Memory B cell (primary cell): ENCODE measurements around the gene DPP10.

Source experiments
- ATAC-seq: fragments of 150-1000 bp; cut with Tn5 transposase; 2 replicates; pipeline ENCODE4 v1.10.0; 2021; ENCODE audit warnings: low read depth, mild to moderate bottlenecking, moderate library complexity
- DNase-seq, 2 donors: peaks; one replicate each; pipeline ENCODE4 v3.0.0; 2022; ENCODE audit warnings: low spot score in 2 of 2
- H3K27ac Mint-ChIP-seq: one replicate; pipeline ENCODE4 v1.8.0; 2022; ENCODE audit warnings: mild to moderate bottlenecking, moderate library complexity, mixed read lengths
- H3K27me3 Mint-ChIP-seq: one replicate; pipeline ENCODE4 v1.8.0; 2022; ENCODE audit warnings: mixed read lengths
- H3K36me3 Mint-ChIP-seq: one replicate; pipeline ENCODE4 v1.8.0; 2022; ENCODE audit warnings: mild to moderate bottlenecking, mixed read lengths
- H3K4me1 Mint-ChIP-seq: one replicate; pipeline ENCODE4 v1.8.0; 2022; ENCODE audit warnings: mixed read lengths
- H3K4me3 Mint-ChIP-seq: one replicate; pipeline ENCODE4 v1.8.0; 2022; ENCODE audit warnings: mild to moderate bottlenecking, moderate library complexity, mixed read lengths
- H3K9me3 Mint-ChIP-seq: one replicate; pipeline ENCODE4 v1.8.0; 2022; ENCODE audit warnings: mixed read lengths

The DPP10 gene

GRCh38 chr2:115285416-115285815, 843.0 kb downstream of the DPP10 start:
- no peaks in the 10 kb centered on the region for H3K4me1 Mint-ChIP-seq
- no peak overlapping the region for H3K4me3 Mint-ChIP-seq
- H3K27me3 Mint-ChIP-seq: no peaks in the 10 kb centered on the region
- H3K27ac Mint-ChIP-seq: no peak overlapping the region
- H3K9me3 Mint-ChIP-seq: peaks cover 1% of the 10 kb centered on the region
- DNase-seq (no peak), ATAC-seq (no peak)
- H3K36me3 Mint-ChIP-seq: no peaks in the 10 kb centered on the region

DNA sequence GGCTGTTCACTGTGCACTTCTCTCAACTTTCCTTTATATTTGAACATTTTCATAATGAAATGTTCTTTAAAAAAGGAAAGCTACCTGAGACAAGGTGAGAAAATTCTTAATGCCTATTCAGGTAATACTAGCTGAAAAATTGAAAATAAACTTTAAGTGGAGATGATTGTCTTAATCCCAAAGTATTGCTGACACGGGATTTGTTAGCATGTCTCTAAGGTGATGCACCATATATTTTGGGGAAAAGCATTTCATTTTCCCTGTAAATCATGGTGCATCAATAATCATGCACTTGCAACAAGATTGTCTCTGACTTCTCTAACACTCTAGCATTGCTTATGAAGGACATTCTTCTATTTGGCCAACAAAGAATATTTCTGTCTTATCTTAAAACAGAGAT, 848.0 kb downstream of the DPP10 start:
- H3K4me3 Mint-ChIP-seq: no peak overlapping the region
- H3K36me3 Mint-ChIP-seq: no peaks in the 10 kb centered on the region
- H3K27me3 Mint-ChIP-seq: no peaks in the 10 kb centered on the region
- H3K4me1 Mint-ChIP-seq: no peaks in the 10 kb centered on the region
- ATAC-seq (no peak), DNase-seq (no peak)
- H3K9me3 Mint-ChIP-seq: peaks cover 2% of the 10 kb centered on the region
- no peak overlapping the region for H3K27ac Mint-ChIP-seq

DNA sequence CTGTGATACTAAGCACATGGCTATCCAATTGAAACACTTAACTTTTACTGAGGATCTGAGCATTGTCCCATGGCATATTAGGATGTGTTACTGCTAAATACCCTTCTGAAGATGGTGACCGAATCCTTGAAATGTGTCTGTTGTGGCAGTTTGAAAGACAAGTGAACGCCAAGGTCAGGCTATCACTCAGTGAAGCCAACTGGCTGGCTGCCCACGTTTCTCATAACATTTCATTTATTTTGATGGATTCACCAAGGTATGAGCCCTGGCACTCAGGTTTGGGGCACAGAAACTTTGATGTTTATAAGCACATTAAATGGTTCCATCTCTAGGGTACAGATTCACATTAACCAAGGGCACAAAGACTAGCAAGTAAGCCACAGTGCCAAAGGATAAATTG, 850.3 kb downstream of the DPP10 start:
- ATAC-seq (no peak), DNase-seq (no peak)
- Mint-ChIP-seq H3K27me3 (no peaks in the 10 kb centered on the region), H3K27ac (no peak overlapping the region), H3K36me3 (no peaks in the 10 kb centered on the region), H3K9me3 (peaks cover 4% of the 10 kb centered on the region), H3K4me1 (no peaks in the 10 kb centered on the region), H3K4me3 (no peak overlapping the region)

- Mint-ChIP-seq H3K4me1 (no peaks in the 10 kb centered on the region), H3K36me3 (no peaks in the 10 kb centered on the region), H3K27me3 (no peaks in the 10 kb centered on the region)
Measured at GRCh38 chr2:115294999-115295398, 852.6 kb downstream of the DPP10 start.

DNA sequence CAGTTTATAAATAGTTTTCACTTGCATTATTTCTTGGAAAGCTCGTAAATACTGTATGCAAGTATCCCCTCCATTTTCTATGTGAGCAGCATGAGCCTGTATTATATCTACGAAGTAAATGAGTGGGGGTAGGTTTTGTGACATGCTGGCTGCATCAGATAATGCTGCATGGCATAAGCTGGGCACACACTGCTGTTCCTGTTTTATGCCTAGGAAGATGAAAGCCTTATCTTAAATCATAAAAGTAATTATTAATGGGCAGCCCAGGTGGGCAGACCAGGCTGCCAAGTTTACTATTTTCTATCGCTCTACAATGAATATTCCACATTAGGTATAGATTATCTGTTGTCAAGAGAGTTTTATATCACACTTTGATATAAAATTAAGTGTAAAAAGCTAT, 854.6 kb downstream of the DPP10 start:
- ATAC-seq (no peak), DNase-seq (no peak)
- no peak overlapping the region for H3K4me3 Mint-ChIP-seq
- no peaks in the 10 kb centered on the region for H3K27me3 Mint-ChIP-seq
- H3K36me3 Mint-ChIP-seq: no peaks in the 10 kb centered on the region
- no peaks in the 10 kb centered on the region for H3K4me1 Mint-ChIP-seq
- H3K9me3 Mint-ChIP-seq: peaks cover 5% of the 10 kb centered on the region
- no peak overlapping the region for H3K27ac Mint-ChIP-seq

More at GRCh38 chr2:115294999-115295398, 852.6 kb downstream of the DPP10 start:
- Mint-ChIP-seq H3K9me3 (peaks cover 5% of the 10 kb centered on the region), H3K4me3 (no peak overlapping the region), H3K27ac (no peak overlapping the region)
- no peak for ATAC-seq
- no peak for DNase-seq

DNA sequence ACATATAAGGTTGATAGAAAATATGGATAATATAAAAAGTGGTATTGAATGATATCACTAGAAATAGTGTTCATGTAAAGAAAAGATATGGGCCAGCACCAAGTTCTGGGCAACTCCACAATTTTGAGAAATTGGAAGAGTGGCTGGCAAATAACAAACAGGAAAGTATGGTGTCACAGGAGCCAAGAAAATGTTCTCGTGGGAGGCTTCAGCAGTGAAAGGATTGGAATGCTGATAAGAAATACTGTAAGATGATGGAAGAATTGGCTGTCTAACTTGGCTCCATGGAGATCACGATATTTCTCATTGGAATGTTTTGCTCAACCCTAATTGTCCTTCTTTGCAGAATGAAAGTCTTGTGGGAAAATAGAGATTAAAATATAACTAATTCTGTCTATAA, 856.8 kb downstream of the DPP10 start:
- Mint-ChIP-seq H3K4me1 (no peaks in the 10 kb centered on the region), H3K36me3 (no peaks in the 10 kb centered on the region), H3K27ac (no peak overlapping the region), H3K9me3 (peaks cover 3% of the 10 kb centered on the region), H3K27me3 (no peaks in the 10 kb centered on the region), H3K4me3 (no peak overlapping the region)
- DNase-seq (no peak), ATAC-seq (no peak)

- no peak overlapping the region for H3K27ac Mint-ChIP-seq
Measured at GRCh38 chr2:115305712-115306111, 863.3 kb downstream of the DPP10 start.

GRCh38 chr2:115314119-115314518, 871.7 kb downstream of the DPP10 start:
- no peaks in the 10 kb centered on the region for H3K36me3 Mint-ChIP-seq
- no peaks in the 10 kb centered on the region for H3K4me1 Mint-ChIP-seq
- no peaks in the 10 kb centered on the region for H3K27me3 Mint-ChIP-seq
- DNase-seq (no peak), ATAC-seq (no peak)
- H3K4me3 Mint-ChIP-seq: no peak overlapping the region
- H3K9me3 Mint-ChIP-seq: peaks cover 5% of the 10 kb centered on the region
- H3K27ac Mint-ChIP-seq: no peak overlapping the region

More at GRCh38 chr2:115305712-115306111, 863.3 kb downstream of the DPP10 start:
- Mint-ChIP-seq H3K4me1 (no peaks in the 10 kb centered on the region), H3K27me3 (no peaks in the 10 kb centered on the region), H3K9me3 (peaks cover 1% of the 10 kb centered on the region), H3K36me3 (no peaks in the 10 kb centered on the region), H3K4me3 (no peak overlapping the region)
- ATAC-seq (no peak), DNase-seq (no peak)

GRCh38 chr2:115327061-115327460, 884.6 kb downstream of the DPP10 start:
- no peak for ATAC-seq

DNA sequence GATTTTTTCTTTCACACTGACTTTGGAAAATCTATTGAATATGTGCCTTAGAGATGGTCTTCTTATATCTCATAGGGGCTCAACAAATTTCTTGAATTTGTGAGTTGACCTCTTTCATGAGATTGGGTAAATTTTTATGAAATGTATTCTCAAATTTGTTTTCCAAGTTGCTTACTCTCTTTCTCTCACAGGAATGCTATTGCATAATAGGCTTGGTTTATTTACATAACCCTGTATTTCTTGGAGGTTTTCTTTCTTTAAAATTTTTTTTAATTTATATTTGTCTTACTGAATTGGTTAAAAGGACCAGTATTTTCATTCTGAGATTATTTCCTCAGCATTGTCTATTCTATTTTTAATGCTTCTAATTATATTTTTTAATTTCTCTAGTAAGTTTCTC, 917.1 kb downstream of the DPP10 start:
- ATAC-seq: no peak
- H3K27ac Mint-ChIP-seq: no peak overlapping the region

More at GRCh38 chr2:115327061-115327460, 884.6 kb downstream of the DPP10 start:
- no peaks in the 10 kb centered on the region for H3K27me3 Mint-ChIP-seq
- no peak for DNase-seq
- no peak overlapping the region for H3K4me3 Mint-ChIP-seq
- H3K27ac Mint-ChIP-seq: no peak overlapping the region
- H3K4me1 Mint-ChIP-seq: no peaks in the 10 kb centered on the region
- H3K36me3 Mint-ChIP-seq: no peaks in the 10 kb centered on the region
- H3K9me3 Mint-ChIP-seq: peaks cover 4% of the 10 kb centered on the region

DNA sequence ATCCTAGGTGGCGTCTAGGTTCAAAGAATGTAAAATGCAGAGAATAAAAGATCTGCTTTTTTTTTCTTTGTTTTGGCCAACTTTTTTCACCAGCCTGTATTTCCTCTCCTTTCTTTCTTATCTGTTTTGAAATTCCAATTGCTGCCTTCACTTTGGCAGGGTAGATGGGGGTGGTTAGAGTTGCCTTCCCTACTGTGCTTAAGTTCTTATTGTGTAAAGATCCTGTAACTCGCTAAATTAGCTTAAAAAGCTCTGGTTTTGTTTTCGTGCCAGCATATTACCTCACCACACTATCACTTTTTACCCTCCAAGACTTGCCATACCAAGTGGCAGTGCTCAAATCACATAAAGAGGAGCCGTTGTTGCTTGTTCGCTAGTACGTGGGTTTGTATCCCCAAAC, 921.7 kb downstream of the DPP10 start:
- DNase-seq: no peak
- Mint-ChIP-seq H3K27ac (no peak overlapping the region), H3K4me1 (no peaks in the 10 kb centered on the region), H3K9me3 (peaks cover 6% of the 10 kb centered on the region), H3K27me3 (no peaks in the 10 kb centered on the region), H3K4me3 (no peak overlapping the region), H3K36me3 (no peaks in the 10 kb centered on the region)
- ATAC-seq: no peak

More for the DNA sequence above, 917.1 kb downstream of the DPP10 start:
- Mint-ChIP-seq H3K4me3 (no peak overlapping the region), H3K9me3 (peaks cover 16% of the 10 kb centered on the region), H3K36me3 (no peaks in the 10 kb centered on the region), H3K27me3 (no peaks in the 10 kb centered on the region), H3K4me1 (no peaks in the 10 kb centered on the region)
- no peak for DNase-seq

DNA sequence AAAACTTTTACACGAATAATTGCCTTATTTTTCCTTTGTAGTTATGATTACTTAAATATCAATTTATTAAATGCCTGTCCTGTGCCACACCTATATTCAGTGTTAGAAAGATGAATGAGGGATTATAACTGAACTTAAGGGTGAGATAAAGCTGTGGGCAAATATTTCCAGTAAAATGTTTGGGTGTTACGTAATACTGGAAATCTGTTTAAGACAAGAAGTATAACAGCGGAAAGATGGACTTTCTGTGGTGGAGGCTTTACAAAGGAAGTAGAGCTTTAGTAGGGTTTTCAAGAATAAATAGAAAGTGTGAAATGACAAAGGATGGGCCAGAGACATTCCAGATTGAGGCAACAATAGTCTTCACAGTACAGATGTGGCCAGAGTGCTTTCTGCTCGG, 927.0 kb downstream of the DPP10 start:
- DNase-seq (no peak), ATAC-seq (no peak)
- Mint-ChIP-seq H3K9me3 (peaks cover 10% of the 10 kb centered on the region), H3K27me3 (no peaks in the 10 kb centered on the region), H3K36me3 (peaks cover 2% of the 10 kb centered on the region), H3K27ac (no peak overlapping the region), H3K4me3 (no peak overlapping the region), H3K4me1 (no peaks in the 10 kb centered on the region)

DNA sequence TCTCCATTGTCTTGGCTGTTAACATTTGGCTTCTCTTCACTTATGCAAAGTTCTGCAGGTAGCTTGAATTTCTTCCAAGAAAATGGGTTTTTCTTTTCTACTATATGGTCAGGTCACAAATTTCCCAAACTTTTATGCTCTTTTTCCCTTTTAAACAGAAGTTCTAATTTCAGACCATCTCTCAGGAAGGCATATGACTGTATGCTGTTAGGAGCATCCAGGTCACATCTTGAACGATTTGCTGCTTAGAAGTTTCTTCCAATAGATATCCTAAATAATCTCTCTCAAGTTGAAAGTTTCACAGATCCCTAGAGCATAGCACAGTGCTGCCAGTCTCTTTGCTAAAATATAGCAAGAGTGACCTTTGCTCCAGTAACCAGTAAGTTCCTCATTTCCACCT, 932.5 kb downstream of the DPP10 start:
- H3K9me3 Mint-ChIP-seq: peaks cover 17% of the 10 kb centered on the region
- no peaks in the 10 kb centered on the region for H3K27me3 Mint-ChIP-seq
- ATAC-seq (no peak), DNase-seq (no peak)
- H3K27ac Mint-ChIP-seq: no peak overlapping the region
- H3K4me1 Mint-ChIP-seq: no peaks in the 10 kb centered on the region
- H3K36me3 Mint-ChIP-seq: peaks cover 2% of the 10 kb centered on the region
- no peak overlapping the region for H3K4me3 Mint-ChIP-seq

DNA sequence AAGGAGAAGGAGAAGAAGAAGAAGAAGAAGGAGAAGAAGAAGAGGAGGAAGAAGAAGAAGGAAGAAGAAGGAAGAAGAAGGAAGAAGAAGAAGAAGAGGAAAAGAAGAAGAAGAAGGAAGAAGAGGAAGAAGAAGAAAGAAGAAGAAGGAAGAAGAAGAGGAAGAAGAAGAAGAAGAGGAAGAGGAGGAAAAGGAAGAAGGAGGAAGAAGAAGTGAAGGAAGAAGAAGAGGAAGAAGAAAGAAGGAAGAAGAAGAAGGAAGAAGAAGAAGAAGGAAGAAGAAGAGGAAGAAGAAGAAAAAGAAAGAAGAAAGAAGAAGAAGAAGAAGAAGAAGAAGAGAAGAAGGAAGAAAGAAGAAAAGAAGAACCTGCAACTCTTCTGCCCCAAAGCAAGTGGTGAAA, 942.0 kb downstream of the DPP10 start:
- Mint-ChIP-seq H3K4me1 (no peaks in the 10 kb centered on the region), H3K27me3 (no peaks in the 10 kb centered on the region), H3K27ac (no peak overlapping the region), H3K9me3 (peaks cover 14% of the 10 kb centered on the region), H3K36me3 (no peaks in the 10 kb centered on the region), H3K4me3 (no peak overlapping the region)
- DNase-seq (no peak), ATAC-seq (no peak)

- peaks cover 10% of the 10 kb centered on the region for H3K9me3 Mint-ChIP-seq
- no peaks in the 10 kb centered on the region for H3K36me3 Mint-ChIP-seq
- ATAC-seq: no peak
- no peaks in the 10 kb centered on the region for H3K27me3 Mint-ChIP-seq
- H3K4me1 Mint-ChIP-seq: no peaks in the 10 kb centered on the region
- DNase-seq: no peak
- H3K4me3 Mint-ChIP-seq: no peak overlapping the region
- H3K27ac Mint-ChIP-seq: no peak overlapping the region
Measured at GRCh38 chr2:115386465-115386864, 944.0 kb downstream of the DPP10 start.
